Measurements from ENCODE around the gene RFX2. TPM values are rescaled to one million over a fixed set of nuclear protein-coding genes. Genes with fewer than 3 reads are reported as not detected.

The RFX2 gene
- total RNA-seq, 1 experiment from 2014 or later = 3.7 TPM

- Histone ChIP-seq H2AK5ac (ENCODE audit: insufficient read length, low read length) (no peak overlapping the region), H3K18ac (ENCODE audit: insufficient read length, low read depth, low read length) (no peak overlapping the region)
- no CpG with 5 or more reads among the region's 20 CpGs for WGBS (ENCODE audit: extremely low coverage, insufficient read length, low lambda C conversion rate)
Measured at GRCh38 chr19:6020166-6020882, 90.0 kb downstream of the RFX2 start.

More at GRCh38 chr19:6020166-6020882, 90.0 kb downstream of the RFX2 start:
- no peak overlapping the region for H3K23ac ChIP-seq (ENCODE audit: insufficient read length, low read depth, low read length)
- Mint-ChIP-seq H3K4me3 (no peak overlapping the region), H3K9me3 (no peaks in the 10 kb centered on the region; a peak in 1 of 5 replicates), H3K4me1 (peaks cover 9 to 31% of the 10 kb centered on the region in 2 experiments; a peak in 3 of 4 replicates), H3K36me3 (ENCODE audit: insufficient read depth in 1 of 3, low read depth in 3 of 3) (no peaks in the 10 kb centered on the region), H3K27ac (no peak overlapping the region), H3K27me3 (ENCODE audit: low read depth) (peaks cover 68% of the 10 kb centered on the region)
- no peaks in the 10 kb centered on the region for H4K20me1 ChIP-seq (ENCODE audit: control insufficient read depth, insufficient read depth, insufficient read length)
- H3T11ph ChIP-seq (ENCODE audit: low read length) = no peak overlapping the region
- H3K27ac ChIP-seq (ENCODE audit: insufficient read length, low read depth, low read length) = no peak overlapping the region
- H2AFZ ChIP-seq (ENCODE audit: low read length) = no peak overlapping the region
- H3K4ac ChIP-seq (ENCODE audit: low read depth, low read length) = no peak overlapping the region
- H3K56ac ChIP-seq (ENCODE audit: insufficient read length, low read depth, low read length) = no peak overlapping the region
- no peak overlapping the region for H2BK15ac ChIP-seq (ENCODE audit: low read depth, low read length)
- H3K9me3 ChIP-seq (ENCODE audit: control insufficient read depth, low read depth, low read length) = no peaks in the 10 kb centered on the region
- TF ChIP-seq CTCF (conservative IDR thresholded peaks at IDR 0.05) = no peak
- H2BK120ac ChIP-seq (ENCODE audit: low read depth, low read length, poor library complexity, severe bottlenecking) = no peak overlapping the region
- H4K8ac ChIP-seq (replicated peaks; ENCODE audit: insufficient read length, low read depth, low read length) = no peak overlapping the region
- no peak for DNase-seq
- no peaks in the 10 kb centered on the region for H3K79me2 ChIP-seq (ENCODE audit: insufficient read depth, low read length)
- no peak overlapping the region for H4K91ac ChIP-seq (ENCODE audit: insufficient read length, low read depth, low read length)
- H2BK12ac ChIP-seq (ENCODE audit: insufficient read length, low read depth, low read length) = no peak overlapping the region
- no peak overlapping the region for H2BK20ac ChIP-seq (ENCODE audit: low read depth, low read length, poor library complexity, severe bottlenecking)
- no peak overlapping the region for H3K9ac ChIP-seq (ENCODE audit: extremely low read depth, insufficient read length, low read length)
- H2BK5ac ChIP-seq (ENCODE audit: insufficient read length, low read length) = no peak overlapping the region
- H4K5ac ChIP-seq (ENCODE audit: insufficient read length, low read depth, low read length) = no peak overlapping the region
- H3K4me1 ChIP-seq (ENCODE audit: insufficient read depth, low read length) = no peaks in the 10 kb centered on the region
- H3K27me3 ChIP-seq (ENCODE audit: insufficient read depth, low read length) = no peaks in the 10 kb centered on the region; the same call in 1 of the 2 replicates
- H3K14ac ChIP-seq (ENCODE audit: insufficient read depth, low read length) = no peak overlapping the region
- no peaks in the 10 kb centered on the region for H3K79me1 ChIP-seq (ENCODE audit: insufficient read depth, low read depth, low read length, poor library complexity, severe bottlenecking)
- H3K4me2 ChIP-seq (ENCODE audit: insufficient read depth, insufficient read length, low read length) = no peak overlapping the region
- H3K23me2 ChIP-seq (ENCODE audit: insufficient read length, low read depth, low read length, poor library complexity, severe bottlenecking) = no peaks in the 10 kb centered on the region
